Lower leg skin (tissue), 4 donors: ENCODE results near the gene RAD51B. TPM values are rescaled to one million over a fixed set of nuclear protein-coding genes. Genes with fewer than 3 reads are reported as not detected.

Experiments used
- DNase-seq, 2 donors: peaks; one replicate each; pipeline ENCODE4 v3.0.0-alpha.2; 2019; ENCODE audit warnings: low spot score in 2 of 2
- H3K4me3 ChIP-seq: fragments of 200-600 bp; sonication (generic); 2 replicates; pipeline ENCODE4 v1.5.1; 2017; ENCODE audit warnings: mild to moderate bottlenecking, low read depth; ENCODE audit not compliant: poor library complexity, severe bottlenecking
- POLR2A ChIP-seq, 2 donors: fragments of 450-650 bp; IDR thresholded peaks; one replicate each; pipeline ENCODE4 v1.6.1; 2016 to 2017; ENCODE audit warnings: antibody characterized with exemption in 2 of 2, mild to moderate bottlenecking in 1 of 2, moderate library complexity in 1 of 2
- WGBS, 2 donors: methylation state at CpG; one replicate each; pipeline ENCODE4 v1.1.5; 2018; 5-methylcytosine and 5-hydroxymethylcytosine counted together
- intact Hi-C: fragments of 100-400 bp; cut with DNase I; formaldehyde crosslinking; loops from one replicate; pipeline ENCODE4 v1.15.0; 2023; ENCODE audit warnings: low total_unique reads
- total RNA-seq, 4 donors: library from RNA; depleted of rRNA; stranded (reverse); fragments of >200 nt; gene quantifications; one replicate each; pipeline ENCODE4 v1.1.0, GENCODE V29; 2016
- TF ChIP-seq, protein P1 (sequence below), 3 donors: fragments of 450-650 bp; IDR thresholded peaks; one replicate each; pipeline ENCODE4 v1.5.1; 2016; ENCODE audit warnings: antibody characterized with exemption in 3 of 3, mild to moderate bottlenecking in 3 of 3, moderate library complexity in 2 of 3

RAD51B gene
- total RNA-seq, 4 donors from 2014 or later: 6.1 to 27.2 (median 13.6) TPM

DNA sequence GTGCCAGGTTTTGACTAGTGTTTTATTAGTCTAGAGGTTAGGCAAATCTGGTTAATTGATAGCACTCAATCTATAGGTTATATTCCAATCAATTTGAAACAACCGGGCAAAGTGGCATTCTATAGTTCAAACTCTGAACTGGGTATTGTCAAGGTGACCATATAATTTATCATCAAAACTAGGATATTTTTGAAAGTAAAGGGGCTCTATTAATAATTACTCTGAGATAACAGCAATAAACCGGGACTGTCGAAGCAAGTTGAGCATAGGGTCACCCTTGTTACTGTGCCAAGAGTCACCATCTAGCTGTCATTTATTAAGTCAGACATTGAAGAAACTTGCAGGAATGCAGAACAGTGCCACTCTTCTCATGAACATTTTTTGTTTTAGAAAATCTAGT lies 321.2 kb downstream of the RAD51B start:
- TF ChIP-seq, protein P1, sequence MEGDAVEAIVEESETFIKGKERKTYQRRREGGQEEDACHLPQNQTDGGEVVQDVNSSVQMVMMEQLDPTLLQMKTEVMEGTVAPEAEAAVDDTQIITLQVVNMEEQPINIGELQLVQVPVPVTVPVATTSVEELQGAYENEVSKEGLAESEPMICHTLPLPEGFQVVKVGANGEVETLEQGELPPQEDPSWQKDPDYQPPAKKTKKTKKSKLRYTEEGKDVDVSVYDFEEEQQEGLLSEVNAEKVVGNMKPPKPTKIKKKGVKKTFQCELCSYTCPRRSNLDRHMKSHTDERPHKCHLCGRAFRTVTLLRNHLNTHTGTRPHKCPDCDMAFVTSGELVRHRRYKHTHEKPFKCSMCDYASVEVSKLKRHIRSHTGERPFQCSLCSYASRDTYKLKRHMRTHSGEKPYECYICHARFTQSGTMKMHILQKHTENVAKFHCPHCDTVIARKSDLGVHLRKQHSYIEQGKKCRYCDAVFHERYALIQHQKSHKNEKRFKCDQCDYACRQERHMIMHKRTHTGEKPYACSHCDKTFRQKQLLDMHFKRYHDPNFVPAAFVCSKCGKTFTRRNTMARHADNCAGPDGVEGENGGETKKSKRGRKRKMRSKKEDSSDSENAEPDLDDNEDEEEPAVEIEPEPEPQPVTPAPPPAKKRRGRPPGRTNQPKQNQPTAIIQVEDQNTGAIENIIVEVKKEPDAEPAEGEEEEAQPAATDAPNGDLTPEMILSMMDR (IDR thresholded peaks at IDR 0.05): no peak
- TF ChIP-seq POLR2A (IDR thresholded peaks at IDR 0.05): no peak
- no peak overlapping the region for H3K4me3 ChIP-seq
- 44 to 54% methylated on average over 3 of the region's 3 CpGs for WGBS, 2 donors
- intact Hi-C loops: no loop called here
- DNase-seq: no peak

DNA sequence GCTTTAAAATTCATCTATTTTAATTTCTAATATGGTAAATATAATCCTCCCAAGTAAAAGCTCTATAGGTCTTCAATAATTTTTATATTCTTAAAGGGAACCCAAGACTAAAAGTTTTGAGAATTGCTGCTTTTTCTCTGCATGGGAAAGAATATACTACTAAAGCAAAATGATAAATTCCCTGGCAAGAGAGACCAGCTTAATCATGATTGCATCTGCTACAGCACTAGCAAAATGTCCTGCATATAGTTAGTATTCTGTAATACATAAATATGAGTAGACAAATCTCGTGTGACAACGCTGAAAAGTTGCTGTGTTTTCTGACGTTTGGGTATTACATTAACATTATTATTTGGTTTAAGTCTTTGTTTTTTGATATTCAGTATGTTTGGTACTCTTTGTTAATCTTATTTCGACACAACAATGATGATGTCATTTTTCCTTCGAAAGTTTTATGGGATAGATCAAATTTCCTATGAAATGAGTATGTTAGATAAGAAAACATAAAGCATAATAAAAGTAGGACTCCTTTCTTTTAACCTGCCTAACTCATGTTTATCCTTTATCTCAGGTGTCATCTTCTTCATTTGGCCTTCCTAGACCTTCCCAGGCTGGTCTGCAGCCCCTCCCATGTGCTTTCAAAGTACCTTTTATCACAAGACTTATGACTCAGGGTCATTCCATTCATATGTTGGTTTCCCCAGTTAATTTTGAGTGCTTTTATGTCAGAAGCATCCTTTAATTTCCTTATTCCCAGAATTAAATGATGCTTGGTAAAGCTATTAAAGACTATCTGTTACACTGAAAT lies 321.9 kb downstream of the RAD51B start:
- intact Hi-C loops: no loop called here
- TF ChIP-seq, protein P1 (IDR thresholded peaks at IDR 0.05): no peak
- no peak for TF ChIP-seq POLR2A (IDR thresholded peaks at IDR 0.05)
- DNase-seq: no peak
- 43 to 47% methylated on average over 5 of the region's 5 CpGs for WGBS, 2 donors
- H3K4me3 ChIP-seq: no peak overlapping the region

DNA sequence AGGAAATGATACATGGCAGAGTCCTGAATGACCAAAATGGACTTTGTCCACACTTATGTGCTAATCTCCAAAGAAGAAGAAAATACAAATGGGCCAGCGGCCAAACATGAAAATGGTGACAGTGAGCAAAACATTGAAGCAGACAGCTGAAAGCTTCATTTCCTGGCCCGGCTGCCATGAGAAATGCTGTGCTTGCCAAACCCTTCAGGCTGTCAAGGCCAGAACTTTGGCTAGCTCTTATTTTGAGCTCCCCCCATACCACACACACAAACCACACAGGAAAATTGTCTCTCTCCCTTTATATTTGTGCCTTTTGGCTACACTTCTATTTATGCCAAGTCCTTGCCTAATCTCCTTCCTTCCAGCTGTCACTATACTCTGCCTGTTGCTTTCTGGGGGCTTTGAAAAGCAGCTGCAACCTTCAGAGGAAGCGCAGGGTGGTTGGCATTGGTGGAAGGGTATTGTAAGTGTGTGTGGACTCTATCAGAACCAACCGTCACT lies 323.8 kb downstream of the RAD51B start:
- peak; percentile 89 to 90 for DNase-seq
- WGBS, 2 donors: 24 to 30% methylated on average over 4 of the region's 4 CpGs
- TF ChIP-seq, protein P1 (IDR thresholded peaks at IDR 0.05): no peak
- TF ChIP-seq POLR2A (IDR thresholded peaks at IDR 0.05): no peak
- H3K4me3 ChIP-seq: no peak overlapping the region
- intact Hi-C loops: no loop called here

DNA sequence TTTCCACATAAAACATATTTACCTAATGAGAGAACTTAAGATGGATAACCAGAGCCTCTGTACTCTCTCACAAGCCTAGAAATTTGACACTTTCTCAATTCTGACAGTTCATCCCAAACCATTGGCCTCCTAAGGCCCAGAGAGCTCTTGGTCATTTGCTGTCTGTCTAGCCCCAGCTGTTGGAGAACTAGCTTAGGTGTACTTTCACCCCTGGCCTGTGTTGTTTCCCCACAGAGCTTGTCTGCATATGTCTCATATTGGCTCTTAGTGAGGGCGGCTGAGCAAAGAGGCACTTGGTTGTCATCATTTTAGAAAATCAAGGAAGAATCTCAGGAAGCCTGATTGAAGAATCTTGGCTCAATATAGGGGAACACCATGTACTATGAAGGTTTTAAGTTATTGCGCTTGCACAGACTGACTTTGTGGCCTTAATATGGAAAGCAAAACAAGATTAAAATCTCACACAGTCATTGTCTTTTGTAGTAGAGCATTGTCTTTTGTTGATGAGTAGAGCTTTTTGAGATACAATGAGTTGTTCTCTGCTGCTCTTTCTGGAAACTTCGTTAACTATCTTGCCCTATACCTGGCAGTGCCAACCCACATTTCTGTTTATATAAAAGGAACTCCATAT lies 324.6 kb downstream of the RAD51B start:
- TF ChIP-seq POLR2A (IDR thresholded peaks at IDR 0.05): no peak
- TF ChIP-seq, protein P1 (IDR thresholded peaks at IDR 0.05): no peak
- intact Hi-C loops: no loop called here
- peak in 1 of 2 donors; percentile 76 for DNase-seq
- no peak overlapping the region for H3K4me3 ChIP-seq
- WGBS, 2 donors: 41 to 53% methylated on average over 3 of the region's 3 CpGs

DNA sequence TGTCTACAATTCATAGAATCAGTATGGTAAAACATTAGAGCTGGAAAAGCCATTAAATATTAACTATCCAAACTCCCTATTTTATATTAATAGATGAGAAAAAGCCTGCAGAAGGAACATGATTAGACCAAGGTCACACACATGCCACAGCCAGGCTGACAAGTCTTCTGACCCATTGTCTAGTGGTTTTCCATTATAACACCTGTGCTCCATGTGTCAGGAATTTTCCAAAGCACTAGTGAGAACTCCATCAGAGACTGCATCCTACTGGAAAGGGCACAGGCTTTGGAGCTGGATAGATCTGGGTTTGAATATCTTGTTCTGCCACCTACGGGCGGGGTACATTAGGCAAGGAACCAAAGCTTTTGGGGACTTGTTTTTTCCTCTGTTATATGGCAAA lies 325.5 kb downstream of the RAD51B start:
- no peak for DNase-seq
- H3K4me3 ChIP-seq: no peak overlapping the region
- 44 to 56% methylated on average over 2 of the region's 2 CpGs for WGBS, 2 donors
- intact Hi-C loops: no loop called here
- no peak for TF ChIP-seq POLR2A (IDR thresholded peaks at IDR 0.05)
- TF ChIP-seq, protein P1 (IDR thresholded peaks at IDR 0.05): no peak
